Thyroid gland (tissue), 4 donors: Measurements from ENCODE around the gene SAG.

ENCODE experiments used
- CTCF ChIP-seq, 6 experiments: fragments of 200-600 bp in 3 of 6; fragments of 450-650 bp in 3 of 6; sonication (generic) in 3 of 6; IDR thresholded peaks; one replicate each; pipeline ENCODE4 v1.5.1; 2016 to 2019; ENCODE audit warnings: antibody characterized with exemption in 6 of 6, mild to moderate bottlenecking in 2 of 6, inconsistent platforms in 1 of 6, moderate library complexity in 1 of 6
- POLR2A ChIP-seq, 2 donors: fragments of 450-650 bp; IDR thresholded peaks; one replicate each; pipeline ENCODE4 v1.6.1; 2017; ENCODE audit warnings: antibody characterized with exemption in 2 of 2, mild to moderate bottlenecking in 2 of 2, moderate library complexity in 1 of 2

- no peak for TF ChIP-seq CTCF (IDR thresholded peaks at IDR 0.05)
- TF ChIP-seq POLR2A (IDR thresholded peaks at IDR 0.05) = no peak
Observed at GRCh38 chr2:233353101-233353768, 45.6 kb downstream of the SAG start.
